Endothelial cell of umbilical vein (primary cell): ENCODE data around the gene C3orf20. TPM values are rescaled to one million over a fixed set of nuclear protein-coding genes. Genes with fewer than 3 reads are reported as not detected.

Experiments
- BruUV-seq: library from RNA; stranded (reverse); fragments of 400-500 nt; replicated peaks from 2 replicates; lab custom pipeline; 2021; lab: Mats Ljungman, UMichigan
- CTCF ChIA-PET: fragments of 300-600, 350-600 bp; sonication (Branson Sonifier 250); formaldehyde crosslinking; loops from one replicate; lab custom pipeline; 2021; ENCODE audit warnings: antibody characterized with exemption, inconsistent platforms; lab: Charles Lee
- POLR2A ChIA-PET: fragments of 300-600, 350-600 bp; sonication (Branson Sonifier 250); formaldehyde crosslinking; loops from one replicate; lab custom pipeline; 2021; ENCODE audit warnings: antibody characterized with exemption, inconsistent platforms; lab: Charles Lee
- DNase-seq: peaks from one replicate; pipeline ENCODE4 v3.0.0-alpha.2; 2011; ENCODE audit warnings: low read depth, low spot score
- FAIRE-seq: peaks from 2 replicates; lab custom pipeline; 2011; peaks lifted over from hg19 to GRCh38; lab: Jason Lieb, UNC
- H2AFZ ChIP-seq: 2 replicates; pipeline ENCODE4 v1.6.0; 2012; ENCODE audit warnings: low read depth, low read length, control low read depth, inconsistent platforms
- H3K27ac ChIP-seq: 2 replicates; pipeline ENCODE4 v1.5.1; 2011; ENCODE audit warnings: low read depth, mild to moderate bottlenecking, control low read depth, low read length, moderate library complexity; ENCODE audit not compliant: insufficient read depth
- H3K27me3 ChIP-seq, 2 experiments: 2 replicates each; pipeline versions ENCODE4 v1.6.0 to v1.6.1; 2011; ENCODE audit warnings: low read length in 2 of 2, mixed read lengths in 1 of 2; ENCODE audit not compliant: control insufficient read depth in 2 of 2, insufficient read depth in 2 of 2
- H3K36me3 ChIP-seq, 2 experiments: 2 replicates in 1 of 2; 3 replicates in 1 of 2; pipeline ENCODE4 v1.5.1; 2011; ENCODE audit warnings: low read length in 2 of 2, mild to moderate bottlenecking in 1 of 2, moderate library complexity in 1 of 2; ENCODE audit not compliant: control insufficient read depth in 2 of 2, insufficient read depth in 2 of 2; ENCODE audit errors: extremely low read depth in 1 of 2
- H3K4me1 ChIP-seq: 3 replicates; pipeline ENCODE4 v1.5.1; 2011; ENCODE audit warnings: mild to moderate bottlenecking, low read length; ENCODE audit not compliant: control insufficient read depth, insufficient read depth; ENCODE audit errors: extremely low read depth
- H3K4me2 ChIP-seq: 2 replicates; pipeline ENCODE4 v1.6.1; 2011; ENCODE audit warnings: low read length, control low read depth, mixed read lengths; ENCODE audit not compliant: insufficient read depth
- H3K4me3 ChIP-seq, 3 experiments: fragments of 200-600 bp in 1 of 3; sonication (generic), shearing (Covaris generic) in 1 of 3; replicated peaks in 1 of 3; 2 replicates each; pipeline ENCODE4 v1.5.1; 2011 to 2016; ENCODE audit warnings: control low read depth in 3 of 3, low read length in 3 of 3, mild to moderate bottlenecking in 2 of 3, inconsistent platforms in 1 of 3, low read depth in 1 of 3, moderate library complexity in 1 of 3; ENCODE audit not compliant: insufficient read depth in 1 of 3
- H3K79me2 ChIP-seq: 2 replicates; pipeline ENCODE4 v1.6.0; 2012; ENCODE audit warnings: low read length, inconsistent platforms; ENCODE audit not compliant: control insufficient read depth, insufficient read depth
- H3K9ac ChIP-seq: replicated peaks from 2 replicates; pipeline ENCODE3; 2011; ENCODE audit warnings: low read length, control low read depth; ENCODE audit not compliant: insufficient read depth; ENCODE audit errors: extremely low read depth
- H3K9me1 ChIP-seq: replicated peaks from 3 replicates; pipeline ENCODE4 v1.6.0; 2011; ENCODE audit warnings: mild to moderate bottlenecking, low read length; ENCODE audit not compliant: control insufficient read depth, insufficient read depth; ENCODE audit errors: extremely low read depth
- H3K9me3 ChIP-seq: replicated peaks from 2 replicates; pipeline ENCODE4 v1.5.1; 2012; ENCODE audit warnings: low read length, inconsistent platforms; ENCODE audit not compliant: control insufficient read depth, insufficient read depth
- H4K20me1 ChIP-seq: replicated peaks from 2 replicates; pipeline ENCODE3; 2011; ENCODE audit warnings: mild to moderate bottlenecking, low read length; ENCODE audit not compliant: control insufficient read depth, insufficient read depth; ENCODE audit errors: extremely low read depth
- EZH2 ChIP-seq: IDR thresholded peaks from 2 replicates; pipeline ENCODE4 v1.6.1; 2012; ENCODE audit warnings: borderline replicate concordance, low read depth, mild to moderate bottlenecking, moderate library complexity, low read length, inconsistent platforms; ENCODE audit not compliant: severe bottlenecking
- FOS ChIP-seq: IDR thresholded peaks from 2 replicates; pipeline ENCODE4 v1.6.1; 2011; ENCODE audit warnings: mild to moderate bottlenecking, low read length, moderate library complexity, borderline replicate concordance; ENCODE audit not compliant: insufficient read depth
- GATA2 ChIP-seq: IDR thresholded peaks from 2 replicates; pipeline ENCODE4 v1.7.0; 2011; ENCODE audit warnings: low read depth, mild to moderate bottlenecking, moderate library complexity, mixed read lengths, low read length; ENCODE audit not compliant: insufficient read length, insufficient read depth
- JUN ChIP-seq: IDR thresholded peaks from 2 replicates; pipeline ENCODE4 v1.6.1; 2011; ENCODE audit warnings: borderline replicate concordance, low read depth; ENCODE audit not compliant: insufficient read length, insufficient read depth
- MAX ChIP-seq: IDR thresholded peaks from 2 replicates; pipeline ENCODE4 v1.6.1; 2011; ENCODE audit not compliant: insufficient read depth, insufficient read length
- MYC ChIP-seq: IDR thresholded peaks from one replicate; pipeline ENCODE4 v1.6.1; 2011; ENCODE audit warnings: mild to moderate bottlenecking, low read depth, low read length
- POLR2A ChIP-seq: IDR thresholded peaks from 2 replicates; pipeline ENCODE4 v1.6.1; 2012; ENCODE audit warnings: low read depth, mild to moderate bottlenecking, control low read depth, low read length
- POLR2AphosphoS5 ChIP-seq: IDR thresholded peaks from 2 replicates; pipeline ENCODE4 v1.6.1; 2012; ENCODE audit warnings: low read depth, mild to moderate bottlenecking, control low read depth, low read length, moderate library complexity; ENCODE audit not compliant: insufficient read depth
- dilution Hi-C: fragments of 300-500 bp; cut with MboI; formaldehyde crosslinking; loops from one replicate; pipeline ENCODE4 v1.15.0; 2019; ENCODE audit warnings: low sequenced_read_pairs; ENCODE audit not compliant: extremely low pct_ligation_motif_present
- intact Hi-C: fragments of 100-400 bp; cut with micrococcal nuclease; formaldehyde crosslinking; loops from one replicate; pipeline ENCODE4 v1.10.0; 2022
- polyA plus RNA-seq, 4 experiments: library from polyadenylated mRNA; depleted of rRNA in 3 of 4; stranded (reverse) in 3 of 4; unstranded in 1 of 4; fragments of >200 nt; gene quantifications; 2 replicates each; pipeline versions ENCODE4 v1.2.1 to v1.2.3, GENCODE V29; 2011 to 2012; ENCODE audit warnings: missing spikeins in 1 of 4
- total RNA-seq: library from RNA; stranded (reverse); gene quantifications from 2 replicates; pipeline ENCODE4 v1.2.3, GENCODE V29; 2021
- TF ChIP-seq, protein P1 (sequence below), 2 donors: IDR thresholded peaks; 1 replicate in 1 of 2; 2 replicates in 1 of 2; pipeline ENCODE4 v1.5.1; 2011; ENCODE audit warnings: low read length in 2 of 2, mild to moderate bottlenecking in 2 of 2, moderate library complexity in 2 of 2, control low read depth in 1 of 2, inconsistent platforms in 1 of 2, low read depth in 1 of 2; ENCODE audit not compliant: insufficient read depth in 1 of 2; ENCODE audit errors: extremely low read depth in 1 of 2

C3orf20 gene
- total and polyA plus RNA-seq, 2 donors (not counting 3 experiments of a cell fraction or from before 2014, with no cell fraction given) = not detected

DNA sequence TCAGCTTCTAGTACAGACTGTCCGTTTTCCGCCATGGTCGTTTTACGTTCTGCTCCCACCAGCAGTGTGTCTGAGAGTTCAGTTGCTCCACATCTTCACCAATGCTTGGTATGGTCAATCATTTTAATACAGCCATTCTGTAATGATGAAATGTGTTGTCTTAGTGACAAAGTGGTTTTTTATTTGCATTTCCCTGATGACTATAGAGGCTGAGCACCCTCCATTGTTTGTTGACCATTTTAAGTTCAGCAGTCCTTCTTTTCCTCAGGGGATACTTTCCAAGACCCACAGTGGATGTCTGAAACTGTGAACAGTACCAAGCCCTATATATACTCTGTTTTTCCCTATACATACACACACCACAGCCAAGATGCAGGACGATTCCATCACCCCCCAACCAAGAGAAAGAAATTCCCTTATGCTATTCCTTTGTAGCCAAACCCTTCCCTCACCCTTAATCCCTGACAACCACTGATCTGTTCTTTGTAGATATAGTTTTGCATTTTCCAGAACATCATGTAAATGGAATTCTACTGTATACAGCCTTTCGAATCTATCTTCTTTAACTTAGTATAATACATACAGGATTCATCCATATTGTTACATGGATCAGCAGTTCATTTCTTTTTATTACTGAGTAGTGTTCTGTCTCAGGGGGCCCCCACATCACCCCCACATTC is 55.9 kb downstream of the C3orf20 start:
- no peak for DNase-seq
- Histone ChIP-seq H3K4me3 (no peak overlapping the region), H3K4me1 (no peaks in the 10 kb centered on the region), H2AFZ (no peak overlapping the region), H3K27me3 (peaks cover 0 to 6% of the 10 kb centered on the region in 2 experiments), H3K79me2 (no peaks in the 10 kb centered on the region), H3K9ac (no peak overlapping the region), H4K20me1 (no peaks in the 10 kb centered on the region), H3K9me1 (no peaks in the 10 kb centered on the region), H3K4me2 (no peak overlapping the region), H3K9me3 (no peaks in the 10 kb centered on the region), H3K36me3 (no peaks in the 10 kb centered on the region), H3K27ac (no peak overlapping the region)
- CTCF ChIA-PET = no interaction called here
- TF ChIP-seq, protein P1, sequence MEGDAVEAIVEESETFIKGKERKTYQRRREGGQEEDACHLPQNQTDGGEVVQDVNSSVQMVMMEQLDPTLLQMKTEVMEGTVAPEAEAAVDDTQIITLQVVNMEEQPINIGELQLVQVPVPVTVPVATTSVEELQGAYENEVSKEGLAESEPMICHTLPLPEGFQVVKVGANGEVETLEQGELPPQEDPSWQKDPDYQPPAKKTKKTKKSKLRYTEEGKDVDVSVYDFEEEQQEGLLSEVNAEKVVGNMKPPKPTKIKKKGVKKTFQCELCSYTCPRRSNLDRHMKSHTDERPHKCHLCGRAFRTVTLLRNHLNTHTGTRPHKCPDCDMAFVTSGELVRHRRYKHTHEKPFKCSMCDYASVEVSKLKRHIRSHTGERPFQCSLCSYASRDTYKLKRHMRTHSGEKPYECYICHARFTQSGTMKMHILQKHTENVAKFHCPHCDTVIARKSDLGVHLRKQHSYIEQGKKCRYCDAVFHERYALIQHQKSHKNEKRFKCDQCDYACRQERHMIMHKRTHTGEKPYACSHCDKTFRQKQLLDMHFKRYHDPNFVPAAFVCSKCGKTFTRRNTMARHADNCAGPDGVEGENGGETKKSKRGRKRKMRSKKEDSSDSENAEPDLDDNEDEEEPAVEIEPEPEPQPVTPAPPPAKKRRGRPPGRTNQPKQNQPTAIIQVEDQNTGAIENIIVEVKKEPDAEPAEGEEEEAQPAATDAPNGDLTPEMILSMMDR (IDR thresholded peaks at IDR 0.05; ENCODE audit: extremely low read depth in 1 of 2, insufficient read depth in 1 of 2, low read depth in 1 of 2, low read length in 2 of 2) = no peak
- TF ChIP-seq MYC = no peak
- TF ChIP-seq POLR2AphosphoS5 = no peak
- dilution Hi-C loops = no loop called here
- intact Hi-C loops = no loop called here
- POLR2A ChIA-PET = no interaction called here
- no peak for FAIRE-seq
- no TSS peak for BruUV-seq

GRCh38 chr3:14740983-14741382 is 66.0 kb downstream of the C3orf20 start:
- Histone ChIP-seq H2AFZ (no peak overlapping the region), H3K36me3 (no peaks in the 10 kb centered on the region), H3K9ac (no peak overlapping the region), H3K9me1 (no peaks in the 10 kb centered on the region), H4K20me1 (no peaks in the 10 kb centered on the region), H3K4me3 (no peak overlapping the region), H3K79me2 (no peaks in the 10 kb centered on the region), H3K27ac (no peak overlapping the region), H3K4me2 (no peak overlapping the region), H3K9me3 (no peaks in the 10 kb centered on the region), H3K27me3 (peaks cover 3 to 9% of the 10 kb centered on the region in 2 experiments), H3K4me1 (no peaks in the 10 kb centered on the region)
- DNase-seq = no peak
- FAIRE-seq = no peak
- TF ChIP-seq POLR2A (no peak), MYC (no peak), GATA2 (no peak), POLR2AphosphoS5 (no peak), MAX (no peak), JUN (no peak), EZH2 (no peak), FOS (no peak)
- TF ChIP-seq, protein P1 (IDR thresholded peaks at IDR 0.05; ENCODE audit: extremely low read depth in 1 of 2, insufficient read depth in 1 of 2, low read depth in 1 of 2, low read length in 2 of 2) = no peak
- ChIA-PET POLR2A (no interaction called here), CTCF (no interaction called here)
- dilution Hi-C loops = no loop called here
- BruUV-seq = no TSS peak
- intact Hi-C loops = no loop called here
